ENCODE measurements around the gene ZNF850.
"Not testable (repeated sequence)": the region's sequence is repeated elsewhere in the genome, so short reads cannot be mapped to it uniquely, and the experiment has no call there.

ZNF850 gene

DNA sequence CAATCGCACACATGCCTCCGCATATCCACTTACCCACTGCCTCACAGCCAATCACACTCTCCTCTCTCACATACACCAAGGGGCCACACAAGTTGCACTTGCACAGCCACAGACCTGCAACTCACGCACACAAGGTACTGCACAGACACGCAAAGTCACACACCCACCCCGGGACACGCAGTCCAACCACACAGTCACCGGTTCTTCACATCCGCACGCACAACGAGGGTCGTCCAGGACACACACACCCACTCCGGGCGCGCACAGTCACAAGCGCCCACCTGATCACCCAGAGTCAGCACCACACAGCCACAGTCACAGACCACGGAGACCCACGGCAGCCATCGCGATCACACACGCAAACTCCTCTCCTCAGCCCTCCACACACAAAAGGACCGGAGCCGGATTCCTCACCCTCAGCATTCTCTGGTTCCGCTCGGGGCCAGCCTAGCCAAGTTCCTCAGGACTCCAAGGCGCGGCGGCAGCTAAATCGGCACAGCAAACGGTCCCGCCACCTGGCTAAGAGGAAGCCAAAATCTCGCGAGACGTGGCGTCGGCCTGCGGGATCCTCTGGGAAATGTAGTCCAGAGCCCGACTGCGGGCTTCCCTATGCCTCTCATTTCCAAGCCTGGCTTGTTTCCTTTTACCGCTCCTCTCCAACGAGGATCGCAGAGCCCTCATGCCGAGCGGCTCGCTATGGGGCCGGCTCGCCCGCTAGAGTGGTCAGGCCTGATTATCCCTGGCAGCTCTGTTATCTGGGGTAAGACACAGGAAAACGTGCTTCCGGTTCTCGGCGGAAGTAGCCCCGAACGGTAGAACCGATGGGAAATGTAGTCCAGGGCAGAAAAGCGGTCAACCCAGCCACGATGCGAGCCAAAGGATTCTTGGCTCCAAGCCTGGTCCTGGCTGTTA lies at the start of gene ZNF850:
TSS of gene ZNF850 (minus strand) at position 497 of the 912 bp plus-strand sequence. CDS start 10,201 bp downstream, outside the sequence.
- peak; percentile 96 for DNase-seq
- TF ChIP-seq POLR2A (IDR thresholded peaks at IDR 0.05; ENCODE audit: low read length) = peak; percentile 74
- peak; percentile 43 for TF ChIP-seq GATA1 (IDR thresholded peaks at IDR 0.05; ENCODE audit: low read depth, low read length)

DNA sequence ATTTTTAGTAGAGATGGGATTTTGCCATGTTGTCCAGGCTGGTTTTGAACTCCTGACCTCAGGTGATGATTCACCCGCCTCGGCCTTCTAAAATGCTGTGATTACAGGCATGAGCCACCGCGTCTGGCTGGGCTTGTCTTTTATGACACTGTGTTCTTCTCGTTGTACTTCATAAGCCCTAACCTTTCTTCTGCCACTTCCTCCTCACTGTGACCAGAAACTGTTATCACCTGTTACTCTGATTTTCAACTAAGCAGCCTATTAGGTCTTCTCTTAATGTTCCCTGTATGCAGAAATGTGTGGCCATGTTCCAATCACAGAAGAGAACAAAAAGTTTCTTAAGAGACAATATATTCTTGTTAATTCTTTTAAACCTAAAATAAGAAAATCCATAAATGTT lies 49.2 kb upstream of the ZNF850 start:
- TF ChIP-seq POLR2A (IDR thresholded peaks at IDR 0.05; ENCODE audit: low read length) = no peak
- TF ChIP-seq GATA1 (IDR thresholded peaks at IDR 0.05; ENCODE audit: low read depth, low read length) = no peak
- no peak for DNase-seq

DNA sequence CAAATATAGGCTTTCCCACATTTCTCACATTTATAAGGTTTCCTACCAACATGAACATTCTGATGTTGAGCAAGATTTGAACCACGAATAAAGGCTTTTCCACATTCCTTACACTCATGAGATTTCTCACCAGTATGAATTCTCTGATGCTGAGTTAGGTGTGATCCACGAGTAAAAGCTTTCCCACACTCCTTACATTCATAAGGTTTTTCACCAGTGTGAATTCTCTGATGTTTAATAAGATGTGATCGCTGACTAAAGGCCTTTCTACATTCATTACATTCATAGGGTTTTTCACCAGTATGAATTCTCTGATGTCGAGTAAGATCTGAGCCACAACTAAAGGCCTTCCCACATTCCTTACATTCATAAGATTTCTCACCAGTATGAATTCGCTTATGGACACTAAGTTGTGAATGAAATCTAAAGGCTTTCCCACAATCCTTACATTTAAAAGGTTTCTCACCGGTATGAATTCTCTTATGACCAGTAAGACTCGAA lies 46.6 kb upstream of the ZNF850 start:
- no peak for DNase-seq
- TF ChIP-seq GATA1 (IDR thresholded peaks at IDR 0.05; ENCODE audit: low read depth, low read length) (no peak), POLR2A (IDR thresholded peaks at IDR 0.05; ENCODE audit: low read length) (no peak)

DNA sequence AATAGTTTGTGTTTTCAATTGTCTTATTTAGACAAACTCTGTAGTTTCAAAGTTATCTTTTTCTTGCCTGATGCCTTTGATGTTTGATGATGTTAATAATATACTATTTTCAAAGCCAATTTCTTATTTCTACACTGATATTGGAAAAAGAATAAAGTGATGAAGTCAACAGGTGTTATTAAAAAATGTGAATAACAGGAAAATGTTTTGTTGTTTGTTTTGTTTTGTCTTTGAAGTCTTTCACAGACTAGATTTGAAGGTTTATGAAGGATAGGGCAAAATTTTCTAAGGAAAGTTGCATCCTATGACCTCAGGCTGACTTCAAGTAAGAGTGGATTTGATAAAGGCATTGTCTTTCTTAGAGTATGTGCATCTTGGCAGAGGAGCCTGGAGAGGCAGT lies 34.4 kb upstream of the ZNF850 start:
- no peak for DNase-seq
- no peak for TF ChIP-seq GATA1 (IDR thresholded peaks at IDR 0.05; ENCODE audit: low read depth, low read length)
- no peak for TF ChIP-seq POLR2A (IDR thresholded peaks at IDR 0.05; ENCODE audit: low read length)

DNA sequence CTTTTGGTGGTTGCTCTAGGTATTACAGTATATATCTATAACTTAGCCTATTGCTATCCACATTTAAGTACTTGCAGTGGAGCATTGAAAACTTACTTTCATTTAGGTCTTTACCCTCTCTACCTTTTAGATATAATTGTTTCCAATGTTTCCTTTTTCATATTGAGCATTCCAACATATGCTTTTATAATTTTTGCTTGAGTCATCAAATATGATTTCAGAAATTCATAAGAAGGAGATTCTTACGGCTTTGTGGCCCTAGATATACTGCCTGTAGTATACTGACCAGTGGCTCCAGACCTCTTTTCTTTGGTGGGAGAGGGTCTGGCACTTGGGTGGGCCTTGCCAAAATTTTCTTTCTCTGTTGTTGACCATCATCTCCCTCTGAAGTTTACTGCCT lies 32.8 kb upstream of the ZNF850 start:
- no peak for DNase-seq
- TF ChIP-seq POLR2A (IDR thresholded peaks at IDR 0.05; ENCODE audit: low read length) = no peak
- TF ChIP-seq GATA1 (IDR thresholded peaks at IDR 0.05; ENCODE audit: low read depth, low read length) = no peak

DNA sequence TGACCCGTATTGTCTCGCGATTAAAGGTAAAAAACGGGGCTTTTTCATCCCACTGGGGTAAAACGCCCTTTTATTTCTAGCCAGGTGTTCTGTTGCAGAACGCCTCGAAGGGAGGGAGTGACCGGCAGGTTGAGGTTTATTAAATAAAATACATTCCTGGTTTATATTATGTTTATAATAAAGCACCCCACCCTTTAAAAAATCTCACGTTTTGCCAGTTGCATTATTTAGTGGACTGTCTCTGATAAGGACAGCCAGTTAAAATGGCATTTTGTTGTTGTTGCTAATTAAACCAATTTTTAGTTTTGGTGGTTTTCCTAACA lies 25.1 kb upstream of the ZNF850 start:
- no peak for TF ChIP-seq POLR2A (IDR thresholded peaks at IDR 0.05; ENCODE audit: low read length)
- TF ChIP-seq GATA1 (IDR thresholded peaks at IDR 0.05; ENCODE audit: low read depth, low read length) = no peak
- no peak for DNase-seq

DNA sequence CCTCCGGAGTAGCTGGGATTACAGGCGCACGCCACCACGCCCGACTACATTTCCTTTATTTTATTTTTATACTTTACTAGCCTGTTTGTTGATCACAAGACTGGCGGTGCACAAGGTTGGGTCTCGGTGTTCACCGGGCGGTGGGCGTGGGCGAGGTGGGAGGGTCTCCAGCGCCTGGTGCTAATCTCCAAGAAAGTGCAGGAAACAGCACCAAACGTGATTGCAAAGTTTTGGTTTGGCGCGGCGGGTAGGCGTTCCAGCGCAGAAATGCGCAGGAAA lies 24.0 kb upstream of the ZNF850 start:
- no peak for DNase-seq
- no peak for TF ChIP-seq POLR2A (IDR thresholded peaks at IDR 0.05; ENCODE audit: low read length)
- no peak for TF ChIP-seq GATA1 (IDR thresholded peaks at IDR 0.05; ENCODE audit: low read depth, low read length)

DNA sequence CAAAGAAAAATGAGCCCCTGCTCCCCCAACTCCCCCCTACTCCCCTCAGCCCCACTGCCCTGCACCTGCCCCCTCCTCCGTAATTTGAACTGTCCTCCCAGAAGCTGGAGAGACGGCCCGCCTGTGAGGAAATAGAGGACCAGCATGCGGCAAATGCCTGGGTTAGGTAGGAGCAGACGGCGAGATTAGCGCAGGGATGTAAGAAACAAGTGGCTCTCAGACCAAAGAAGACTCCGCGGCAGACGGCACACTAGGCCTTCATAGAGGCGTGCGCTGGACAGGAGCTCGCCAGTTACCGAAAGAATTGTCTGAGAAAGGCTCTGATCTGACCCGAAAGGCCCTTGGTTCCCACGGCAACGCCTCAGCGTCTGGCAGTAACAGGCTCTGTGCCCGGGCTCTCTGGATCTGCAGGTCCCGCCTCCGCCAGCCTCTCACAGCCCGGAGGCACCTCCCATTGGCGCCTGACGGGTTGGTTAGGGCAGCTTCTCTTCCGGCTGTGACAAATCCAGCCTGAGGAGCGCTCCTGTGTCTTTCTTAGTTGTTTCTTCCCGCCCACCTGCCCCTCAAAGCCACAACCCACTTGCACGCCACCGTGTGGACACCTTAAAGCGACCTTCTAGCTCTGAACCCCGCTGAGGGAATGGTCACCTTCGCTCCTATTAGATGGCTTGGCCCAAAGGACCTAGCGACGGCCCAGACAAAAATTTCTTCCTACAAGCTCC lies 19.0 kb upstream of the ZNF850 start:
- peak in 1 of 2 experiments; percentile 30 for DNase-seq

DNA sequence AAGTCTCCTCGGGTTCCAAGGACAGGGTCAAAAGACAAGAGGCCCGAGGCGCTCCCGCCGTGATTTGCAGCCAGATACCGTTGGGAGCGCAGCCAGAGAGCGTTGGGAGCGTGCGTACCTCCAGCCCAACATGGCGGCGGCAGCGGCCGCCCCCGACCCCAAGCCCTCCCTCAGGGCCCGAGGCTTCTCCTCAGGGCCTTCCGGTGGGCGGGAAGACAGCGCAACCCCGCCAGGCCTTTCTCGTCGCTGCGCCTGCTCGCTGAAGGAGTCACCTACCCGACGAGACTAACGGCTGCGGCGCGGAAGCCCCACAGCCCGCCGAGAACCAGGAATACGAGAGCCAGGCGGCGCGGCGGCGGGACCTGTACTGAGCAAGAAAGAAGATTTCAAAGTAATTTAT lies 3.2 kb upstream of the ZNF850 start:
- DNase-seq = no peak
- TF ChIP-seq GATA1 (IDR thresholded peaks at IDR 0.05; ENCODE audit: low read depth, low read length) (no peak), POLR2A (IDR thresholded peaks at IDR 0.05; ENCODE audit: low read length) (no peak)

DNA sequence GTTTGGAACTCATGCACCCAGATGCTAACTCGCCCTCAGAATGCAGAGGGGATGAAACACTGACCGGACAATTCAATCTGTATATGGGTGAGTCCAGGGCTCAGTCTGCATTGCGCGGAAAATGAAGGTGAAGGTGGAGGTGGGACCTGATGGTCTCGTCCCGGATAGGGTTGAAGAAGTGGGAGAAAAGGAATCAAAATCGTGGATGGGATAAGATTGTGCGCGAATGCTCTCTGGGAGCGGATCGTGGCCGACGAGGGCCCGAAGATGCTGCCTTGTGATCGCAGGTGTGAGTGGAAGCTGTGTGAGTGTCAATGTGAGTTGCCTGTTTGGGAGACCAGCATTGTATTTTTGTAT lies 594 bp upstream of the ZNF850 start:
- DNase-seq = no peak
- TF ChIP-seq POLR2A (IDR thresholded peaks at IDR 0.05; ENCODE audit: low read length) (no peak), GATA1 (IDR thresholded peaks at IDR 0.05; ENCODE audit: low read depth, low read length) (no peak)

DNA sequence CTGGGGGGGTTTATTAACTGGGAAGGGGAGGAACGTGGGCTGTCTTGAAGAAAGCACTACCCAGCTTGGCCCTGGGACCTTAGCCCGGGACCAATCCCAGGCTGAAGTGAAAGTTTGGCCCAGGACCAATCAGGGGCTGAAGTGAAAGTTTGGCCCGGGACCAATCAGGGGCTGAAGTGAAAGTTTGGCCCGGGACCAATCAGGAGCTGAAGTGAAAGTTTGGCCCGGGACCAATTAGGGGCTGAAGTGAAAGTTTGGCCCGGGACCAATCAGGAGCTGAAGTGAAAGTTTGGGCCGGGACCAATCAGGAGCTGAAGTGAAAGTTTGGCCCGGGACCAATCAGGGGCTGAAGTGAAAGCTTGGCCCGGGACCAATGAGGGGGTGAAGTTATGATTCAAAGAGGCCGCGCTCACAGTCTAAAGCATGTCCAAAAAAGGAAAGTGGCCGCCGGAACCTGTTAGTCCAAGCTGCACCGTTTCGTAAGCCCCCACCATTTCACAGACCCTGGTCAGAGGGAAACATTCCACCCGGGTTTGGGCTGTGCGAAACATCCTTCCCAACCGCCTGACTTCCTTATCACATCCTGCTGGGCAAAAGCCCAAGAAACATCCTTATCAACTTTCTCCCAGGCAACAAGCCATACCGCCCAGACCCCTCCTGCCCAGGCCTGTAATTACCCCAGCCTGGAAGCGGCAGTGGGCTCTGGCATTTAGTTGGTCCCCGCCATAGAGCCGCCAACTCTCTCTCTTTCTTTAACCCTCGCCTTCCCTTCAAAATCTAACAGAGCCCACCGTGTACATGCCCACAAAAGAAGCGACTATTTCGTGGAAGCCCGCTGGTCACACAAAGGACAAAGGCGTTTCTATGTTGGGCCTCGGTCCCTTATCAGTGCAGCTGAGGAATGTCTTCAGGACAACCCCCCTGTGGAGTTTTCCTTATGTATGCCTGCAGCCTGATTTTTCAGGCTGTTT lies 1.1 kb downstream of the ZNF850 start:
- no peak for TF ChIP-seq GATA1 (IDR thresholded peaks at IDR 0.05; ENCODE audit: low read depth, low read length)
- peak; percentile 27 for TF ChIP-seq POLR2A (IDR thresholded peaks at IDR 0.05; ENCODE audit: low read length)

DNA sequence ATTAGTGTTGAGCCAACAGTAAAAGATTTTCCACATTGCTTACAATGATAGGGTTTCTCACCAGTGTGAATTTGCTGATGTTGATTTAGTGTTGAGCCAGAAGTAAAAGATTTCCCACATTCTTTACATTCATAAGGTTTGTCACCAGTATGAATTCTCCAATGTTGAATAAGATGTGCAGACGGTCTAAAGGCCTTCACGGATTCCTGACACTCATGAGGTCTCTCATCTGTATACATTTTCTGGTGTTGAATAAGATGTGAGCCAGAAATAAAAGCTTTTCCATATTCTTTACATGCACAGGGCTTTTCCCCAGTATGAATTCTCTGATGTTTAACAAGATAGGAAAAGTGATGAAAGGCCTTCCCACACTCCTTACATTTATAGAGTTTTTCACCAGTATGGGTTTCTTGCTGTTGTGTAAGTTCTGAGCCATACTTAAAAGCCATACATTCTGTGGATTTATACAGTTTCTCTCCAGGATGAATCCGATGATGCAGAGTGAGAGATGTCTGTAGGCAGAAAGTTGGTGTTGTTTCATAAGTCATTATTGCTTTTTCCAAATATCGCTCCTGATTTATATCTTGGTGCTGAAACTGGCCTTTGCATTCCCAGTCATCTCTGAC lies 22.4 kb downstream of the ZNF850 start:
- no peak for TF ChIP-seq POLR2A (IDR thresholded peaks at IDR 0.05; ENCODE audit: low read length)
- no peak for TF ChIP-seq GATA1 (IDR thresholded peaks at IDR 0.05; ENCODE audit: low read depth, low read length)
- DNase-seq = no peak

More for the DNA sequence above, 1.1 kb downstream of the ZNF850 start:
- peak; percentile 93 to 95 for DNase-seq

DNA sequence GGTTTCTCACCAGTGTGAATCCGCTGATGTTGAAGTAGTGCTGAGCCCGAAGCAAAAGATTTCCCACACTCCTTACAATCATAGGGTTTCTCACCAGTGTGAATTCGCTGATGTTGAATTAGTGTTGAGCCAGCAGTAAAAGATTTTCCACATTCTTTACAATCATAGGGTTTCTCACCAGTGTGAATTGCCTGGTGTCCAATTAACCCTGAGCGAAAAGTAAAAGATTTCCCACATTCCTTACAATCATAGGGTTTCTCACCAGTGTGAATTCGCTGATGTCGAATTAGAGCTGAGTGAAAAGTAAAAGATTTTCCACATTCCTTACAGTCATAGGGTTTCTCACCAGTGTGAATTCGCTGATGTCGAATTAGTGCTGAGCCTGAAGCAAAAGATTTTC lies 23.0 kb downstream of the ZNF850 start:
- DNase-seq = not testable (repeated sequence)
